Esophagus squamous epithelium (tissue), 4 donors: Measurements from ENCODE around the gene PTPRN2.

ENCODE experiments used
- POLR2A ChIP-seq, 4 donors: fragments of 450-650 bp; IDR thresholded peaks; one replicate each; pipeline ENCODE4 v1.6.1; 2017; ENCODE audit warnings: antibody characterized with exemption in 4 of 4, mild to moderate bottlenecking in 4 of 4, moderate library complexity in 3 of 4
- TF ChIP-seq, protein P1 (sequence below), 6 experiments: fragments of 450-650 bp in 4 of 6; fragments of 200-600 bp in 2 of 6; sonication (generic) in 2 of 6; IDR thresholded peaks; one replicate each; pipeline ENCODE4 v1.5.1; 2016 to 2019; ENCODE audit warnings: antibody characterized with exemption in 6 of 6, mild to moderate bottlenecking in 4 of 6, moderate library complexity in 4 of 6

- TF ChIP-seq, protein P1, sequence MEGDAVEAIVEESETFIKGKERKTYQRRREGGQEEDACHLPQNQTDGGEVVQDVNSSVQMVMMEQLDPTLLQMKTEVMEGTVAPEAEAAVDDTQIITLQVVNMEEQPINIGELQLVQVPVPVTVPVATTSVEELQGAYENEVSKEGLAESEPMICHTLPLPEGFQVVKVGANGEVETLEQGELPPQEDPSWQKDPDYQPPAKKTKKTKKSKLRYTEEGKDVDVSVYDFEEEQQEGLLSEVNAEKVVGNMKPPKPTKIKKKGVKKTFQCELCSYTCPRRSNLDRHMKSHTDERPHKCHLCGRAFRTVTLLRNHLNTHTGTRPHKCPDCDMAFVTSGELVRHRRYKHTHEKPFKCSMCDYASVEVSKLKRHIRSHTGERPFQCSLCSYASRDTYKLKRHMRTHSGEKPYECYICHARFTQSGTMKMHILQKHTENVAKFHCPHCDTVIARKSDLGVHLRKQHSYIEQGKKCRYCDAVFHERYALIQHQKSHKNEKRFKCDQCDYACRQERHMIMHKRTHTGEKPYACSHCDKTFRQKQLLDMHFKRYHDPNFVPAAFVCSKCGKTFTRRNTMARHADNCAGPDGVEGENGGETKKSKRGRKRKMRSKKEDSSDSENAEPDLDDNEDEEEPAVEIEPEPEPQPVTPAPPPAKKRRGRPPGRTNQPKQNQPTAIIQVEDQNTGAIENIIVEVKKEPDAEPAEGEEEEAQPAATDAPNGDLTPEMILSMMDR (IDR thresholded peaks at IDR 0.05): no peak
- TF ChIP-seq POLR2A (IDR thresholded peaks at IDR 0.05): no peak
These were observed 478.9 kb downstream of the PTPRN2 start for GRCh38 chr7:158108646-158109293.
